ENCODE measurements around the gene POM121.
"Not testable (repeated sequence)": the region's sequence is repeated elsewhere in the genome, so short reads cannot be mapped to it uniquely, and the experiment has no call there.

The POM121 gene

DNA sequence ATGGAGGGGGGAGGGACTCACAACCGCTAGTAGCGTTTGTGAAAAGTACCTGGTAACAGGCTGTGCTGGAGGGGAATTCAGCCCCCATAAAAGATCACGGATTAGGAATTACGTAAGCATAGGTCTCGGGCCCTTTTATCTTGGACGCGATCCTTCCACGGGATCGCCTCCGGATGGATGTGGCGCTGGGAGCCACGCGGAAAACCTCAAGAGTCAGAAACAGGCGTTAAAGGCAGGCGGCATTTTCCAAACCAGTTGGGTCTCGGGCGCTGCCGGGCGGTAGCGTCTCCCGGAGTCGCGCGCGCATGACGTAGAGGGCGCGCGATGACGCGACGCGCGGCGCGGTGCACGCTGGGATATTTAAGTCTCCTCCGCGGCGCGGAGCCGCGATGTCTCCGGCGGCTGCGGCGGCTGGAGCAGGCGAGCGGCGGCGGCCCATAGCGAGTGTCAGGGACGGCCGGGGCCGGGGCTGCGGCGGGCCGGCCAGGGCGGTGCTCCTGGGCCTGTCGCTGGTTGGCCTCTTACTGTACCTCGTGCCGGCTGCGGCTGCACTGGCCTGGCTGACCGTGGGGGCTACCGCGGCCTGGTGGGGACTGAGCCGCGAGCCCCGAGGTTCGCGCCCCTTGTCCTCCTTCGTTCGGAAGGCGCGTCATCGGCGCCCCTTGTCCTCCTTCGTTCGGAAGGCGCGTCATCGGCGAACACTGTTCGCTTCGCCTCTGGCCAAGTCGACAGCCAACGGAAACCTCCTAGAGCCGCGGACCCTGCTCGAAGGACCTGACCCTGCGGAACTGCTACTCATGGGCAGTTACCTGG lies at the start of gene POM121:
Gene POM121 (plus strand): TSS at position 363 of the 813 bp plus-strand sequence. CDS start 27 bp downstream, at position 390.
- DNase-seq (ENCODE audit: low spot score): peak; percentile 87

DNA sequence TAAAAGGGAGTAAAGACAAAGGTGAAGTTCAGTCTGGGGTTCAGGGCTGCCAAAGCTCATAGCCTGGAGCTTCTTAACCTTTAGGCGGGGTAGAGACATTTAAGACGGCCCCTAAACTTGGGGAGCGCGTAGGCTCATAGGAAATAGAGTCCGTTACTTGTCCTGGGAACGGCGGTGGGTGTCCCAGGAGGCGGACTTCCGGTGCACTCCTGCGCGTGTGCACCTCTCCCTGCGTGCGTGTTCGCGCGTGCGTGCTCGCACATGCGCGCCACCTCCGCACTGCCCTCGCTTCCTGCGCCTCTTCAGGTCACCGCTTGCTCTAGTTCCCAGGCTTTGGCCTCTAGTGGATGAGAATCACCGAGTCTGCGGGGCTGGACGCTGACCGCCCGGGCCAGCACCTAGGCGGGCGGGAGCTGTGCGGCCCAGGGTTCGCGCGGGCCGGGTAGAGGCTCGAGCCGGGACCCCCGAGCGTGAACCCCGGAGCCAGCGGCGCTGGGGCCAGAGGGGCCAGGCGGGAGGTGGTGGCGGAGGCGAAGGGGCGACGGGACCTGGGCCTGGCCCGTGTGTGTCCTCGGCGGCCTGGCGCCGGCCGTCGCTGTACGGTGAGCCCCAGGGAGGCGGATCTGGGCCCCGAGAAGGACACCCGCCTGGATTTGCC lies 45.7 kb upstream of the POM121 start:
- DNase-seq (ENCODE audit: low spot score): peak; percentile 68

DNA sequence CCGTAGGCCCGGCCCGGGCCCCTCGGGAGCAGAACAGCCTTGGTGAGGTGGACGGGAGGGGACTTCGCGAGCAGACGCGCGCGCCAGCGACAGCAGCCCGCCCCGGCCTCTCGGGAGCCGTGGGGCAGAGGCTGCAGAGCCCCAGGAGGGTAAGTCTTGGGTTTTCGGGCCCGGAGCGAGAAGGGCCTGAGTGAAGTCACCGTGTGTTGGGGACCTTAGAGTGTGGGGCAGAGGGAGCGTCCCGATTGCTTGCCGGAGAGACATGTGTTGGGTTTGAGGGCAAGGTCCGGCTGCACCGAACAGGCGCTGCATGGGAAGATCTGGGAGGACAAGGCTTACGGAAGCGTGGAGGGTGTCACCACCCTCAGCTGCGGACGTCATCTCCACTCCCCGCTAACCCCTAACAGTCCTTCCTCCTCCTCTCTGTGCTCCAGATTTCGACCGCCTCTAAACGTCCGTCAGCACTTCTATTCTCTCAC lies 45.1 kb upstream of the POM121 start:
- DNase-seq (ENCODE audit: low spot score): peak; percentile 46

DNA sequence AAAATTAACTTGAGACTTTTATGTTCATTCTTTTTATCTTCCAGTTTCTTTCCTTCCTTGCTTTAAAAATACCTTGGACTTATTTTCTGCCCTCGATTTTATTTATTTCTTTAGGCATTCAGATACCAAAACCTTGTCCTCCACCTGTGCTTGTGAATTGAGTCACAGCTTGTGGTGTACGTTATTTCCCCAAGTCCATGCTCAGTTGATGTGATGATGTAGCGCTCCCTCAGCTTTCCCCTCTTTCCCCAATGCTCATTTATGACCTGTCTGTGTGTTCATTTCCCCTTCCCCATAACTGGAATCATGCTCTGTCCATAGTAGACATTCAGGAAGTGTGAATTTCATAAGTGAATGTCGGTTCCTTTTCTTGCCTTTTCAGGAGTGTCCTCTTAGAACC lies 33.1 kb upstream of the POM121 start:
- not testable (repeated sequence) for DNase-seq (ENCODE audit: low spot score)

DNA sequence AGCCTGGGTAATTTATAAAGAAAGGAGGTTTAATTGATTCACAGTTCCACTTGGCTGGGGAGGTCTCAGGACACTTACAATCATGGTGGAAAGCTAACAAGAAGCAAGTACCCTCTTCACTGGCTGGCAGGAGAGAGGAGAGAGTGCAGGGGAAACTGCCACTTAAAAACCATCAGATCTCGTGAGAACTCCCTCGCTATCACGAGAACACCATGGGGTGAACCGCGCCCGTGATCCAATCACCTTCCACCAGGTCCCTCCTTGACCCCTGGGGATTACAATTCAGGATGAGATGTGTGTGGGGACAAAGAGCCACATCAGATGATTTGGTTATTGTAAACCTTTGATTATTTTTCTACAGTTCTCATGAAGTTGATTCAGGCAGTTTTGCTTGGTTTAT lies 20.2 kb upstream of the POM121 start:
- DNase-seq (ENCODE audit: low spot score): not testable (repeated sequence)

DNA sequence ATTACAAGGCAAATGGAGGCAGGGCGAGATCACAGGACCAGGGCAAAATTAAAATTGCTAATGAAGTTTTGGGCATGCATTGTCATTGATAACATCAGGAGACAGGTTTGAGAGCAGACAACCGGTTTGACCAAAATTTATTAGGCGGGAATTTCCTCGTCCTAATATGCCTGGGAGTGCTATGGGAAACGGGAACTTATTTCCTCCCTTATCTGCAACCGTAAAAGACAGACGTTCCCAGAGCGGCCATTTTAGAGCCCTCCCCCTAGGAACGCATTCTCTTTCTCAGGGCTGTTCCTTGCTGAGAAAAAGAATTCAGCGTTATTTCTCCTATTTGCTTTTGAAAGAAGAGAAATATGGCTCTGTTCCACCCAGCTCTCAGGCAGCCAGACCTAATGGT lies 16.5 kb upstream of the POM121 start:
- not testable (repeated sequence) for DNase-seq (ENCODE audit: low spot score)

DNA sequence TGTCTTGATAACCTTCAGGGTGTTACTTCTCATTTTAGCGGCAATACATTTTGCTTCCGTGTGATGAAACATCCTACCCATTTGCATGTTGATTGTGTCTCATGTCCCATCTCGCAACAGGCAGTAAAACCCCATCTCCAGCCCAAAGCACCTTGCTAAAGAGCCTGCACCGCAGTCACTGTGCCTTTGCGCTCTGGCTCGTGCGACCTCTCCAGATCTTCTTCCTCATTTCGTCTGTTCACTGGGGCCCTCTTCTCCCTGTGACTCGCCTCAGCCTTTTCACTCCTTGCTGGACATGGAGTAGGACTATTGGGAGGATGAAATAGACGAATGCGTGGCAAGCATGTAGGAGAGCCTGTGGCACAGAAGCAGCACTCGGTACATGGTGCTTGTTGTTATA lies 13.5 kb upstream of the POM121 start:
- DNase-seq (ENCODE audit: low spot score): not testable (repeated sequence)

DNA sequence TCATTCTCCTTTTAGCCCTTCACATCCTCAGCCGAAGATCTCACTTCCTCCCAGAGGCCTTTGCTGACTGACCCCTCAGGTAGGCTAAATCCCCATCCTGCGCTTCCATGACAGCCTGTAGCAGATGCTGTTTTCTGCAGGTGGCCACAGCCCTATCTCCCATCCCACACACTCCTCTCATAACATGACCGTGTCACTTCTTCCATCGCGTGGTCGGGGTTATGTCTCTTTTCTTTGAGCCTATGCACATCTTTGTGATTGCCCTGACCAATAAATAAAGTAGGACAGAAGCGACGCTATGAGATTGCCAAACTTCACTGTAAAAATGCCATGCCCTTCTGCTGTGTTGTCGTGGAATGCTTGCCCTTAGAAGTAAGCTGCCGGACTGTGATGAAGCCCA lies 11.1 kb upstream of the POM121 start:
- DNase-seq (ENCODE audit: low spot score): not testable (repeated sequence)

DNA sequence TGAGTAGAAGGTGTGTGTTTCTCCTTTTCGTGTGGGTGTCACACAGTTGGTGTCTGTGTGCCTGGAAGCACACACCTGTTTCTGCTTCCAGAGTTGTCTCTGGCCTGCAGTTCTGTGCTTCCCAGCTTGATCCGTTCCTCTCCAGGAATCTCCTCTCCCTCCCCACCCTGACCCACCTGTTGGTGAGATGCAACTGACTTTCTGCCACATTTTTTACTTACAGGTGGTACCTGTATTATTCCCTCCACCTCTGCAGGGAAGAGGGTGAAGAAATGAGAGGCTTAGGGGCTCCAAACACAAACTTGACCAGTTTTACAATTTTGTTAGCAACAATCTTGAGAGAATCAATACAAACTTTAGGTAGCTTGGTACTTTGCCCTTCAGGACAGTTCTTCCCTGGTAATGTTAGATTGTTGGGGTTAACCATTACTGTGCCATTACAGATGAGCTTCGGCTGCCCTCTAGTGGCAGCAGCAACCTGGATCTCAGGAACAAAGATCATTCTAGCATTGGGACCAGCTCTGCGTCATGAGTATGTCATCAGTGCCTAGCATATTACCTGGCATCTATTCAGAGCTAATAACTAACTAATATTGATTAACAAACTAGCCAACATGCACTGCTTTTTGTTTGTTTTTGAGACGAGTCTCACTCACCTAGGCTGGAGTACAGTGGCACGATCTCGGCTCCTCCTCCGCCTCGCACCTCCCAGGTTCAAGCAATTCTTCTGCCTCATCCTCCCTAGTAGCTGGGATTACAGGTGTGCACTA lies 10.0 kb upstream of the POM121 start:
- peak; percentile 58 for DNase-seq (ENCODE audit: low spot score)

DNA sequence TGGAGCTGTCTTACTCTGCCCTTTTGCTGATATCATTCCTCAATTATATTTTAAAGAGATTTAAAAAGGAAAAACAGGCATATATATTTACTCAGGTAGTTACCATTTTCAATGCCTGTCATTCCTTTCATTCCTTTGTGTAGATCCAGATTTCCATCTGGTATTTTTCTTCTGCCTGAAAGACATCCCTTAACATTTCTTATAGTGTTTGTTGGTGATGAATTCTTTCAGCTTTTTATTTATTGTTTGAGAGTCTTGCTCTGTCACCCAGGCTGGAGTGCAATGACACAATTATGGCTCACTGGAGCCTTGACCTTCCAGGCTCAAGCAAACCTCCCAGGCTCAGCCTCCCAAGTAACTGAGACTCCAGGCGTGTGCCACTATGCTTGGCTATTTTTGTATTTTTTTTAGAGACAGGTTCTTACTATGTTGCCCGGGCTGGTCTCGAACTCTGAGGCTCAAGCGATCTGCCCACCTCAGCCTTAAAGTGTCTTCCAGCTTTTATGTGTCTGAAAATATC lies 5.6 kb upstream of the POM121 start:
- DNase-seq (ENCODE audit: low spot score): no peak

DNA sequence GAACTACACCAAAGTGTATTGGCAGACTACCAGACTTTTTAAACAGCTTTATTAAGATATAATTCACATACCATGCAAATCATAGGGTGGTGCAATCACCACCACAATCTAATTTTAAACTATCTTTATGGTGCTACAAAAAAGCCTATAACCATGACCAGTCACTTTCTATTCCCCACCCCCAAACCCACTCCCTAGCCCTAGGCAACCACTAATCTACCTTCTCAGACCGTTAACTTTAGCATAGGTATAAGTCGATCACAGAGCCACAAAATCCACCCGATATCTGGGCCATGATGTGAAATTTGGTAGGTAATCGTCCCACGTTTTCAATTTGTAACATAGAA lies 536 bp upstream of the POM121 start:
- no peak for DNase-seq (ENCODE audit: low spot score)

DNA sequence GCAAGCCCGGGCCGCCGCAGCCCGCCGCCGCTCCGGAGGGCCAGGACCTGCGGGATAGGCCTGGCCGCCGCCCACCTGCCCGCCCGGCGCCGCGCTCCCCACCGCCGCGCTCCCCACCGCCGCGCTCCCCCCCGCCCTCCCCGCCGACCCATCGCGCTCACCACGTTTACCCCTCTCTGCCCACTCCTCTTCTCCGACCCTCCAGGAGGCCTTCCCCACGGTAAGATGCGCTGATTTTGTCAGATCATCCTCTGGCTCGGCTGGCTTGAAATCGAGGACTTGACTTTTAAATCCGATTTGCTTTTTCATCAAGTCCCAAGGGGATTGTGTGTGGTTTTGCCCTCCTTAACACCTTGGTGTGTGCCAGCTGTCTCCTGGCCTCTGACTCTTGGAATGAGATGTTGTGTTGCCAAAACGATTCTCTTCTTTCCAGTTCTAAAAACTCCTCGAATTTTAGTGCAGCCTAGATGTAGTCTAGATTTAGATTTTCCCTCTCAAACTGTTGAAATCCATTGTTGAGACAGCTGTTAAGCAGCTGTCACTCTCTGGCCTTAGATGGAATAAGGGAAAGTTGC lies 738 bp downstream of the POM121 start:
- no peak for DNase-seq (ENCODE audit: low spot score)

DNA sequence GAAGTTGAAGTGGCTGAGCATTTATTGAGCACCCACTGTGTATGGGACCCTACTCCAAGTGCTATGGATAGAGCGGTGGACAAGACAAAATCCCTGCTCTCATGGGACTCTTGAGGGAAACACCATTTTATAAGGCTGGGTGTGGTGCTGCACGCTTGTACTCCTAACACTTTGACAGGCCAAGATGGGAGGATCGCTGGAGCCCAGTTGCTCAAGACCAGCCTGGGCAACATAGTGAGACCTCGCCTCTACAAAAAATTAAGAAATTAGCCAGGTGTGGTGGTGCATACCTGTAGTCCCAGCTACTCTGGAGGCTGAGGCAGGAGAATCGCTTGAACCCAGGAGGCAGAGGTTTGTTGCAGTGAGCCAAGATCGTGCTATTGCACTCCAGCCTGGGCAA lies 2.9 kb downstream of the POM121 start:
- DNase-seq (ENCODE audit: low spot score): not testable (repeated sequence)

DNA sequence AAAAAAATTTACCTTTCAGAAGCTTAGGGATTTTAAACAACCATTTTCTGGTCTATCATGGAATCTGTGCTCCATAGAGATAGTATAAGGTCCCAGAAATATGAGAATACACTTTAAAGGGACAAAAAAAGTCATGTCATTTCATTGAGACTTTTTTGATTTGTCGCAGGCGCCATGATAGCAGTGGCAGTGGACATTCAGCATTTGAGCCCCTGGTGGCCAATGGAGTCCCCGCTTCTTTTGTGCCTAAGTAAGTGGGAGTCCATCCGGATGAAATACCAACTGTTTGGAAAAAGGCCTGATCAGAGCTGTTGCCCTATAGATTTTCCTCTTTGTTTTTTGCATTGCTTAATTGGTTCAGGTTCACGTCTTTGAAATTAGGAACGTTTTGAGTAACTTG lies 3.3 kb downstream of the POM121 start:
- not testable (repeated sequence) for DNase-seq (ENCODE audit: low spot score)

DNA sequence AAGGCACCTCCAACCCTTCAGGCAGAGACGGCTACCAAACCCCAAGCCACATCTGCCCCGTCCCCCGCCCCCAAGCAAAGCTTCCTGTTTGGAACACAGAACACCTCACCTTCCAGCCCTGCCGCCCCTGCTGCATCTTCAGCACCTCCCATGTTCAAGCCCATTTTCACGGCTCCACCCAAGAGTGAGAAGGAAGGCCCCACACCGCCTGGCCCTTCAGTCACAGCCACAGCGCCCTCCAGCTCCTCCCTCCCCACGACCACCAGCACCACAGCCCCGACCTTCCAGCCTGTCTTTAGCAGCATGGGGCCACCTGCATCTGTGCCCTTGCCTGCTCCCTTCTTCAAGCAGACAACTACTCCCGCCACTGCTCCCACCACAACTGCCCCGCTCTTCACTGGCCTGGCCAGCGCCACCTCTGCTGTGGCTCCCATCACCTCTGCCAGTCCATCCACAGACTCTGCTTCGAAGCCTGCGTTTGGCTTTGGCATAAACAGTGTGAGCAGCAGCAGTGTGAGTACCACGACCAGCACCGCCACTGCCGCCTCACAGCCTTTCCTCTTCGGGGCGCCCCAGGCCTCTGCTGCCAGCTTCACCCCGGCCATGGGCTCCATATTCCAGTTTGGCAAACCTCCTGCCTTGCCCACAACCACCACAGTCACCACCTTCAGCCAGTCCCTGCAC lies 17.3 kb downstream of the POM121 start:
- not testable (repeated sequence) for DNase-seq (ENCODE audit: low spot score)

DNA sequence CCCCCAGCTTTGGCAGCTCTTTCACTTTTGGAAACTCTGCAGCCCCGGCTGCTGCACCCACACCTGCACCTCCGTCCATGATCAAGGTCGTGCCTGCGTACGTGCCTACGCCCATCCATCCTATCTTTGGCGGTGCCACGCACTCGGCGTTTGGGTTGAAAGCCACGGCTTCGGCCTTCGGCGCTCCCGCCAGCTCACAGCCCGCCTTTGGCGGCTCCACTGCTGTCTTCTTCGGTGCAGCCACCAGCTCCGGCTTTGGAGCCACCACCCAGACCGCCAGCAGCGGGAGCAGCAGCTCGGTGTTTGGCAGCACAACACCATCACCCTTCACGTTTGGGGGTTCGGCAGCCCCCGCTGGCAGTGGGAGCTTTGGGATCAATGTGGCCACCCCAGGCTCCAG lies 18.1 kb downstream of the POM121 start:
- not testable (repeated sequence) for DNase-seq (ENCODE audit: low spot score)

DNA sequence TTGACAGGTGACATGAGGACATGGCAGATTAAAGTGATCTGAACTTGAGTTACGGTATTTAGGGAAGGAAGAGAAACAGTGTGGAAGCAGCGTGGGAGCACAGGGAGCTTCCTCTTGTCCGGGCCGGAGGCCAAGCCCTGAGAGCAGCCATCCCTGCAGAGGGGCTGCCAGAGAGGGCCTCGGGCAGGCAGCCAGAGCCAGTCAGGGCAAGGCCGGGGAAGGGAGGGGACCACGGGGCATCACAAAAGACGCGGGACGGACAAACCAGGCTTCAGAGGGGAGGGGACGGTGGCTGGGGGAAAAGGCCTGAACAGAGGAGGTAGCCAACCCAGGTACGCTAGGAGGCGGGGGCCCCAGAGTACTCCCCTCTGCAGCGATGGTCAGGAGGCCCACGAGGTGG lies 20.0 kb downstream of the POM121 start:
- DNase-seq (ENCODE audit: low spot score): not testable (repeated sequence)

DNA sequence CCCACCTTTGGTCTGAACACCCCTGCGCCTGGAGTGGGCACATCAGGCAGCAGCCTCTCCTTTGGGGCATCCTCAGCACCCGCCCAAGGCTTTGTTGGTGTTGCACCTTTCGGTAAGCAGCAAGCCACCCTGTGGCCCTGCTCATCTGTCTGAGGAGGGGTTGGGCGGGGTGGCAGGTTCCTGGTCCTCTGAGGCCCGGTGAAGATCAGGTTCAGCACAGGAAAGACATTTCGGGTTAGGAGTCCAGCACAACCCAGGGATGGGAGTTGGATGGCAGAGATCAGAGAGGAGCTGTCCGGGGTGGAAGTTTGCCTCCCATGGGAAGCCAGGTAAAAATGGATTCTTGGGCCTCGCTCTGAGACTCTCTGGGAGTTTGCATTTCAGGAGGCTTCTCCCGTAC lies 20.7 kb downstream of the POM121 start:
- DNase-seq (ENCODE audit: low spot score): not testable (repeated sequence)

DNA sequence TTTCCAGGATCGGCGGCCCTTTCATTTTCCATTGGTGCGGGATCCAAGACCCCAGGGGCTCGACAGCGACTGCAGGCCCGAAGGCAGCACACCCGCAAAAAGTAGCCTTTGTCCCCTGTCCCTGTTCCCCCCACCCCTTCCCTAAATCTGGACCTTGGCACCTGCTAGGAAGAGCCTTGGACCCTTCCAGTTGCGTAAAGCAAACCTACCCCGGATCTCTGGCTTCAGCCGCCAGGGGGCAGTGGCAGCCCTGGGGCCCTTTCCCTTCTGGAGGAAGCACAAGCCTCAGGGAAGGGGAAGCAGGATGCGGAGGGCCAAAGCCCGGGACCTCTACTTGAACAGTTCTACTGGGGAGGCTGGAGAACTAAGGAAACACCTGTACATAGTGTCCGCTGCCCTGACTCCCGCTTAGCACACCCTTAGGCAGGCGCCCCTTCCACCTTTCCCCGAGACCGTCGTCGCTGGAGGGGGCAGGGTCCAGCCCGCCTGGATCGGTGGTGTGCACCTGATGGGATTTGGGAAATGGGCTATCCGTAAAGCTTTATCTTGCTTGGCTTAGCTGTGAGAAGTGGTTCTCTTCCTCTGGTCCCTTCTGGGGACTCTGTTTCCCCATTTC lies 21.3 kb downstream of the POM121 start:
- DNase-seq (ENCODE audit: low spot score): not testable (repeated sequence)

DNA sequence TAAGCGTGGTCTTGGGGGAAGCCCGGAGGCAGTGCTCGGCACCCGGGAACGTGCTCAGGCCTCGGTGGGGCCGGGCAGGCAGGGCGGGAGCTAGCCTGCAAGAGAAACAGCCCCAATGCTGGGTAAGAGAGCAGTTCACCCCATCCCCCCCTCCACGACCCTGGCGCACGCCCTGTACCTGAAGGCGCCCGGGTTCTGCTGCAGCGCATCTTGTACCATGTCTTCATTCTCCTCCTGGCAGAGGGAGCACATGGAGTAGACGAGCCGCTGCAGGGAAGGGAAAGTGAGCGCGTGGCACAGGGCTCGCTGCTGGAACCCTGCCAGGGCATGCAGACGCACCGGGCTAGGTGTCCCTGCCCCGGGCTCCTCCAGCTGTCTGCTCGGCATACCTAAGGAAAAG lies 23.8 kb downstream of the POM121 start:
- DNase-seq (ENCODE audit: low spot score): not testable (repeated sequence)

DNA sequence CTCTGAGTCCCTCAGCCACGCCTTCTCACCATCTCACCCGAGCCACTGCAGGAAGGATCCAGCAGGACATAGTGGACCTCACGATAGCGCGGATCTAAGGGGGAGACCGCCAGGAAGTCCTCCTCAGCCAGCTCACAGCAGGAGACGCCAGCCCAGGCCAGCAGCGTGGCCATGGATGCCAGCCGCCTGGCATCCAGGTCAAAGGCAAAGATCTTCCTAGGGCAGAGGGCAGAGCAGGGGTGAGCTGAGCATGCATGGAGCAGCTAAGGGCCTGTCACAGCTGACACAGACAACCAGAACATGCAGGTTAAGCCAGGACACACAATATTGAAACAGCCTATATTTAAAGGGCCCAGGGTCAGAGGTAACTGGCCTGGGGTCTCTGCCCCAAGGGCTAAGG lies 24.4 kb downstream of the POM121 start:
- not testable (repeated sequence) for DNase-seq (ENCODE audit: low spot score)

All from HuH-7 (cell line).